ENCODE data around the gene RTF1. TPM values are rescaled to one million over a fixed set of nuclear protein-coding genes. Genes with fewer than 3 reads are reported as not detected.
A peak's percentile ranks its signal among the peaks of the same experiment; 100 is the strongest.

The RTF1 gene
- total RNA-seq, 2 experiments from 2014 or later = 38.1 to 39.2 TPM

DNA sequence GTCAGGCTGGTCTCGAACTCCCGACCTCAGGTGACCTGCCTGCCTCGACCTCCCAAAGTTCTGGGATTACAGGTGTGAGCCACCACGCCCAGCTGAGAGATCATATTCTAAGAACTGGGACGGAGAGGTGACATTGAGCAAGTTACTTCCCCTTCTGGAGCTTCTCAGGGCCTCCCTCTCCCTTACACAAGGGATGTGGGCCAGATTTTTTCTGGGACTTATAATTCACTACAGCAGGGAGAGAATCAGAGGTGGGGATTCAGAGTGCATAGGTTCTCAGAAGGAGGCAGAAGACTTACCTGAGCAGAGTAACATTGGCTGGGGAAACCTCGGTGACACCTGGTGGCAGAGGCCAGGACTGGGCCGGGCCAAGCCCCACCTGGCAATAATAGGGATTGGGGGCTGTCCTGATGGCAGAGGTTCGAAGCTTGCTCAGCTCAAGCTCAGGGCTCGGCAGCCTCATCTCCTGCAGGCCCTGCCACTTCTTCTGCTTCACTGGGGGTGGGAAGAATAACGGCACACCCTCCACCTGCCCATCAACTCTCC, 90.0 kb downstream of the RTF1 start:
- peaks cover 4% of the 10 kb centered on the region for H3K4me1 Mint-ChIP-seq
- POLR2A ChIA-PET = no interaction called here
- H3K9me3 Mint-ChIP-seq = no peaks in the 10 kb centered on the region
- DNase-seq = no peak
- H3K27ac Mint-ChIP-seq = no peak overlapping the region
- H3K4me3 Mint-ChIP-seq = no peak overlapping the region
- no peaks in the 10 kb centered on the region for H3K36me3 Mint-ChIP-seq
- no peak for ATAC-seq (ENCODE audit: low read depth)
- peaks cover 60% of the 10 kb centered on the region for H3K27me3 Mint-ChIP-seq

DNA sequence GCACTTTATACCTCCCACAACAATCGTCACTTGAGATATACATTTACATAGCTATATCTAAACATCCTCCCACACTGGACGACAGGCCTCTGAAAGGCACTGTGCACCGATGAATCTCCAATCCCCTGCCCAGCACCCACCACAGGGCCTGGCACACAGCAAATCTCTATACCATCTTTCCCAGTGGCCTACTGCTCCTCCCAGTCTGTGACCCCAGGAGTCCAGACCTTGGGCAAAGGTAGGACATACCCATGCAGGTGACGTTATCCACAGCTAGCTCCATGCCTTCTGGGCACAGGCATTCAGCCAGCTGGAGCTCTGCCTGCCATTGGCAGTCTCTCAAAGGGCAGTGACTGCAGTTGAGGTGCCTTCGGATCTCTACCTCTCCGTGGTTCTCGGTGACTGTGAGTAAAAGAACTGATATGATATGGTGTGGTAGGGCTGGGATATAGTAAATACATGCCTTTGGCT, 91.0 kb downstream of the RTF1 start:
- Mint-ChIP-seq H3K36me3 (no peaks in the 10 kb centered on the region), H3K4me3 (no peak overlapping the region), H3K27ac (no peak overlapping the region), H3K4me1 (peaks cover 9% of the 10 kb centered on the region), H3K9me3 (no peaks in the 10 kb centered on the region), H3K27me3 (peaks cover 61% of the 10 kb centered on the region)
- POLR2A ChIA-PET = no interaction called here
- ATAC-seq (ENCODE audit: low read depth) (no peak), DNase-seq (no peak)

DNA sequence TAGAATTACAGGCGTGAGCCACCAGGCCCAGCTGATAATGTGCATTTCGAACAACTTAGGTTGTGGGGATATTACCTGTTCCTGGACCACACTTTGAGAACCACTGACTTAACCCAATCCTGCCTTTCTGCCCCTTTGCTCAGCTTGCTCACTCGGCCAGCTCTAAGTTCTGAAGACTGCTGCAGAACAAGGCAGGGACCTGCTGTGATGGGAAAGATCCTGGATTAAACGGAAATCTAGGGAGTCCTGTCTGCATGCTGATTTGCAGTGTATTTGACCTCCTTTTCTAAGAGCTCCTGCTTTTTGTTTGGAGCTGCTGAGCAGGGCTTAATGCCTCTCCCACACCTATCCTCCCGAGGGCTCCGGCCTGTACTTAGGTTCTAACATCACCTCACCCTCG, 93.8 kb downstream of the RTF1 start:
- peaks cover 2% of the 10 kb centered on the region for H3K36me3 Mint-ChIP-seq
- no peak overlapping the region for H3K27ac Mint-ChIP-seq
- POLR2A ChIA-PET = interaction anchor here (0.6 to 1.3 kb wide), 2 partner anchors 10 to 33 kb away, joined by 3 to 5 read pairs; partner anchors contain the start of gene RPAP1
- H3K9me3 Mint-ChIP-seq = no peaks in the 10 kb centered on the region
- no peak overlapping the region for H3K4me3 Mint-ChIP-seq
- DNase-seq = no peak
- ATAC-seq (ENCODE audit: low read depth) = no peak
- peaks cover 50% of the 10 kb centered on the region for H3K27me3 Mint-ChIP-seq
- peaks cover 20% of the 10 kb centered on the region for H3K4me1 Mint-ChIP-seq

DNA sequence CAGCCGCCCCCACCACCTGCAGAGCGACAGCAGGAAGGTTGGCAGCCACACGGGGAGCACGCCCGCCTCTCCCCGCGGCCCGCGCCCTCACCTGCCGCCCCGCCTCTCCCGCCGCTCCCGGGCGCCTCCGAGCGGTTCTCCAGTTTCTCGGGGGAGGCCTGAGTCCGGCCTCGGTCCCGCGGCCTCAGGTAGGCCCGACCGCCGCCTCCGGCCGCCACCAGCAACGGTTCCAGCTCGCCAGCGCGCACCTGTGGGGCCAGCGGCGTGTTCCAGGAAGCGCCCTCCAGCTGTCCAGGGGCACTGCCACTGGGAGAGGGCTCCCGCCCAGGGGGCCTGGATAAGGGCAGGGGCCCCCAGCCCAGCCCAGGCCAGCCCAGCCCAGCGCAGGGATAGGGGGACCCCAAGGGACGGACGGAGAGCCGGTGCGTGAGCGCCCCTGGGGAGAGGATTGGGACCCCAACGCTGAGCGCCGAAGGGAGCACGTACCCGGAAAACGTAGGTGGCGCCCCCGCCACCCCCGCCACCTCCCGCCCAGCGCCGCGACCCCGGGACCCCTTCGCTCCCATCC, 94.5 kb downstream of the RTF1 start:
- Mint-ChIP-seq H3K4me1 (peaks cover 20% of the 10 kb centered on the region), H3K27ac (no peak overlapping the region), H3K27me3 (peaks cover 50% of the 10 kb centered on the region), H3K9me3 (no peaks in the 10 kb centered on the region), H3K36me3 (peaks cover 4% of the 10 kb centered on the region), H3K4me3 (no peak overlapping the region)
- ATAC-seq (ENCODE audit: low read depth) (no peak), DNase-seq (no peak)
- POLR2A ChIA-PET = interaction anchor here (0.6 to 1.3 kb wide), 2 partner anchors 16 to 33 kb away, joined by 3 read pairs; partner anchors contain the start of gene RPAP1

DNA sequence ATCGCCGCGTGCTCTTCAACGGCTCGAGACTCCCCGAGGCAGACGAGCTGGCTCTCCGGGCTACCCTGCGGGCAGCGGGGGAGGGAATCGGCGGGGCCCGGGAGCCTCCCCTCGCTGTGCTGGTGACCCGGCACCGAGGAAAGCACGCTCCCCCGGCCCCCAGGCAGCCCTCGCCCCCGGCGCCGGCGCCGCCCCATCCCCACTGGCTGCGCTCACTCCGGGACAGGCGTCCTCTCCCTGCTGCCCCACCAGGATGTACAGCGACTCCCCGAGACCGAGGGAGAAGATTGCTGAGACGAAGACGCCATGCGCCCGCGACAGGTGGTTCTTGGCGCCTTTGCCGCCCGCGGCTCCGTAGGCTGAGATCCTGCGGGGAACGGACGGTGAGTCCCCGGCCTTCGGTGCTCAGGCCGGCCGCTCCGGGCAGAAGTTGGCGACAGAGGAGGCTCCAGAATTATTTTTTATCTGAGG, 95.0 kb downstream of the RTF1 start:
- Mint-ChIP-seq H3K36me3 (peaks cover 6% of the 10 kb centered on the region), H3K9me3 (no peaks in the 10 kb centered on the region), H3K4me3 (peak overlapping the region; percentile 65), H3K27ac (no peak overlapping the region), H3K27me3 (peaks cover 47% of the 10 kb centered on the region), H3K4me1 (peaks cover 20% of the 10 kb centered on the region)
- DNase-seq = peak; percentile 51
- ATAC-seq (ENCODE audit: low read depth) = no peak
- POLR2A ChIA-PET = interaction anchor here (0.6 kb wide), 1 partner anchor 17 kb away, joined by 3 read pairs; no protein-coding TSS in a partner anchor

DNA sequence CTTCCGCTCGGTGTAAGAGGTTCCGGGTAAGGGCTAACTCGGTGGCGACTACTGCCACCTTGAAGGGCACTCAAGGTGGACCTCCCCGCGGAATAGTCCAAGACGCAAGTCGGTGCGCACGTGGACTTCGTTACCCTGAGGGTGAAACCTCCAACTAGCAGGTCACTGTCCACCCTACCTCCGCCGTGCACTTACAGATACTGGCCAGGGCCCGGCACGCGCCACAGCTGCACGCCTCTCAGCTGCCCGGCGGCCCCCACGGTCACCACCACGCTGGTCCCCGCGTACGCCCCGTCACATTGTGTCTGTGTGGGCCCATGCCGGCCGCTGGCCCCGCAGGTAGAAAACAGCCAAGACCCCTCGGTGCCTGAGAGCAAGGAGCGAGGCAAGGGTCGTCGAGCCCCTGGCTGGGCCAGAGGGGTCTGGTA, 95.6 kb downstream of the RTF1 start:
- peaks cover 44% of the 10 kb centered on the region for H3K27me3 Mint-ChIP-seq

DNA sequence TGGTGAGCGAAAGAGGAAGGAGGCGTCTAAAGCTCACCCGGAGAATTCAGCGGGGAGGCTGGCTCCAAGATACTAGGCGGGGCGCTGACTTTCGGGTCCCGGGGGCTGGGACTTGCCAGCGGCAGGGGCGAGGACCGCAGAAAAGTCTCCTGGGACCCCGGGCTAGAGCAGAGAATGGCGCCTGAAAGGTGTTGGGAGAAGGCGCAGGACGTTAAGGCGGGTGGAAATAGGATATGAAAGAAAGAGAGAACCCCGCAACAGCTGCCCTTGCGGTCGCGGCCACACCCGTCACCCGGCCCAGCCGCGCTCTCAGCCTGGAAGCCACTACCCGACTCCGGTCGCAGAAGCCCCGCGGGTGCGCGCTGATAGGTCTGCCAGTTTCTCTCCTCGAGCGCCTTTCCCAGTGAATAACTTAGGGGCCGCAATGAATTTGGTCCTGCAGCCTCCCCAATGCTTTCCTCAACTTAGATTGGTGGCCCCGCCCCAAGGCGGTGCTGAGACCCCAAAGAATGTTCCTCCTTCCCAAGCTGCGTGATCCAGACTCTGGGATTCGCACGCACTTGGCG, 96.1 kb downstream of the RTF1 start:
- Mint-ChIP-seq H3K27ac (no peak overlapping the region), H3K9me3 (no peaks in the 10 kb centered on the region), H3K4me3 (peak overlapping the region; percentile 65), H3K36me3 (peaks cover 9% of the 10 kb centered on the region), H3K4me1 (peaks cover 20% of the 10 kb centered on the region), H3K27me3 (peaks cover 40% of the 10 kb centered on the region)
- peak; percentile 32 for ATAC-seq (ENCODE audit: low read depth)
- DNase-seq = peak; percentile 57
- POLR2A ChIA-PET = interaction anchor here (1.1 to 1.2 kb wide), 2 partner anchors 11 to 31 kb away, joined by 3 to 5 read pairs; partner anchors contain the start of gene RPAP1

More for the DNA sequence above, 95.6 kb downstream of the RTF1 start:
- POLR2A ChIA-PET = interaction anchor here (1.1 kb wide), 1 partner anchor 32 kb away, joined by 5 read pairs; the partner anchor contains the start of gene RPAP1
- Mint-ChIP-seq H3K27ac (no peak overlapping the region), H3K4me1 (peaks cover 20% of the 10 kb centered on the region), H3K36me3 (peaks cover 9% of the 10 kb centered on the region), H3K4me3 (peak overlapping the region; percentile 65), H3K9me3 (no peaks in the 10 kb centered on the region)
- DNase-seq (no peak), ATAC-seq (ENCODE audit: low read depth) (no peak)

DNA sequence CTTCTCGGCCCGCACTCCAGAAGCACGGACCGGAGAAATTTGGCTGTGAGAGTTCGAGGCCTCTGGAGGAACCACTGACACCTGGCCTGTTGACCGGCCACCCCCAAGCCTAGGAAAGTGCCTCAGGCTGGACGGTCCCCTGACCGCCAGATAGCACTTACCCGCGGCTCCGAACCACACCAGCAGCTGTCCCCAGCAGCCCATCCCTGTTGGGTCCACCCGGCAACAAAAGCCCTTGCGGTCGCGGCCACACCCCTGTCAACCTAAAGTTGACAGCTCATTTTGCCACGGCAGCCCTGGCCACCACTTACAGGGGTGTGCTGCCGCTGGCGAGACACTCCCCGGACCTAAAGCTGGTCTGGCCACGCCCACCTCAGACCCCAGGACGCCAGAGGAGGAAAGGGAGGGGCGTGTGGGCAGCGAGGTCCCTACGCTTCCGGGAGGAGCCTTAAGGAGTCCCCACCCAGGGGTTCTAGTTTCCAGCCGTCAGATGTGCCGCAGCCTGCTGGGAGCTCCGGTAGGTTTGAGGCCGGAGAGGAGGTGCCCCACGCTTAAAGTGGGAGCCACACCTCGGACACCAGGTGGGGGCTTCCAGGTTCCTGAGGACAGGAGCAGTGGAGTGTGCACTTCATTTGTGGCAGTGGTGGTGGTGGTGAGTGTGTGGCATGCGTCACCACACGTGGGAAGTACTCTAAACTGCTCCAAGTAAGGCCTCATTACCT, 96.8 kb downstream of the RTF1 start, which contains the start of gene LTK:
Gene LTK (minus strand): TSS at position 322 of the 722 bp plus-strand sequence. CDS start 118 bp downstream, at position 204.
- POLR2A ChIA-PET = interaction anchor here (1.0 to 1.2 kb wide), 3 partner anchors 10 to 31 kb away, joined by 3 to 5 read pairs (median 4); partner anchors contain the start of gene RPAP1
- peaks cover 9% of the 10 kb centered on the region for H3K36me3 Mint-ChIP-seq
- H3K4me1 Mint-ChIP-seq = peaks cover 20% of the 10 kb centered on the region
- peak; percentile 47 for DNase-seq
- no peaks in the 10 kb centered on the region for H3K9me3 Mint-ChIP-seq
- peaks cover 38% of the 10 kb centered on the region for H3K27me3 Mint-ChIP-seq
- H3K27ac Mint-ChIP-seq = no peak within 1 kb of the TSS
- peak; percentile 21 for ATAC-seq (ENCODE audit: low read depth)
- H3K4me3 Mint-ChIP-seq = peak within 1 kb of the TSS; percentile 65

DNA sequence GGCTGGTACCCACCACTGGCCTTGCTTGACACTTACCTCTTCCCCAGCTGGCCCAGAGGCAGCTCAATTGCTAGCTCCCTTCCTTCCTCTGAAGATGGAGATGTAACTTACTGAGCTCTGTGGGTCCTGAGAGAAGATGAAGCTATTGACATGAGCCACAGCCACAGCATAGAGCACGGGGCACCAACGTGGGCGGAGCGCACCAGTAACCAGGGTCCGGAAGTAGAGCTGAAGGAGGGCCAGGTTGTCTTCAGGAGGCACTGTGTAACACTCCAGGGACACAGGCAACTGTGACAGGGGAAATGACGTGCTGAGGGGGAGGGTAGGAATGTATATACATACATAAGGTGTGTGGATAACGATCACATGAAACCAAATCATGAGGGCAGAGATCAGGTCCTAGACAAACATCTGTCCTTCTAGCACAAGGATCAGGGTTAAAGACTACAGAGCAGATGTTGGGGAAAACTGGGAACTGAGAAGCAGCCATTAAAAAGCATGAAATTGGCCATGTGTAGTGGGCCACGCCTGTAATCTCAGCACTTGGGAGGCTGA, 101.1 kb downstream of the RTF1 start:
- H3K9me3 Mint-ChIP-seq = no peaks in the 10 kb centered on the region
- H3K4me1 Mint-ChIP-seq = peaks cover 12% of the 10 kb centered on the region
- H3K4me3 Mint-ChIP-seq = no peak overlapping the region
- DNase-seq = no peak
- H3K27ac Mint-ChIP-seq = no peak overlapping the region
- peaks cover 11% of the 10 kb centered on the region for H3K36me3 Mint-ChIP-seq
- H3K27me3 Mint-ChIP-seq = peaks cover 10% of the 10 kb centered on the region
- POLR2A ChIA-PET = interaction anchor here (0.6 kb wide), 1 partner anchor 83 kb away, joined by 4 read pairs; no protein-coding TSS in a partner anchor
- no peak for ATAC-seq (ENCODE audit: low read depth)

DNA sequence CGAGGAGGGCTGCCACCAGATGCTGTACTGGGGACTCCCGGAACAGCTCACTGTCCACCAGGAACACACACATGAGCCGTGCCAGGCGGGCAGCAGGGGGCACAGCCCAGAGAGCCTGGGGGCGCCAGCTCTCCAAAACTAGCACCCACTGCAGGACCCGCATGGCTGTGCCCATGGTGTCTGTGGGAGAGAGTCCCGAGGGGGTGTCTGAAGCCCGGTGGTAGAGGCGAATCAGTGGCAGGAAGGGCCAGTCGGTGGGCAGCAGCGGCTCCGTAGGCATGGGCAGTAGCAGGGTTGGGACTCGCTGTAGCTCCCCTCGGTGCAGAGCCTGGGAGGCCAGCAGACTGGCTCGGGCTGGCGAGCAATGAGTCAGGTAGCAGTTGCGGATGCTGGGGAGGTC, 103.7 kb downstream of the RTF1 start:
- POLR2A ChIA-PET = no interaction called here
- no peaks in the 10 kb centered on the region for H3K27me3 Mint-ChIP-seq
- H3K9me3 Mint-ChIP-seq = no peaks in the 10 kb centered on the region
- no peaks in the 10 kb centered on the region for H3K4me1 Mint-ChIP-seq
- H3K36me3 Mint-ChIP-seq = peaks cover 12% of the 10 kb centered on the region
- no peak overlapping the region for H3K4me3 Mint-ChIP-seq
- no peak for DNase-seq
- no peak overlapping the region for H3K27ac Mint-ChIP-seq
- no peak for ATAC-seq (ENCODE audit: low read depth)

DNA sequence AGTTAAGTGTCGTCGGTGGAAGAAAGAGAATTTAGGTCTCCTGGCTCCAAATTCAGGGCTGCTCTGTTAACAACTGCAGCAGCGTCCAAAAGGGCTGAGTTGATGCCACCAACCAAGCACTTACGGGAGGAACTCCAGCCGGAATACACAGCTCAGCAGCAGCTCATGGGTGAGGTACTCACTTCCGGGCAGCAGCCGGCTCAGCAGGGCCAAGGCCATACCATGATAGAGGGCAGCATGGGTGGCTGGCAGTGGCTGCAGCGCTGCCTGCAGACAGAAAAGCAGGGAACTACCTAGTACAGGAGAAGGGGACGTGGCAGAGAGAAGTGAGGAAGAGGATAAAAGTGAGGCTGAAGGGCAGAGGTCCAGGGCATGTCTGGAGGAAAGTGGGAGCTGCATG, 104.7 kb downstream of the RTF1 start:
- no peaks in the 10 kb centered on the region for H3K9me3 Mint-ChIP-seq
- H3K36me3 Mint-ChIP-seq = peaks cover 15% of the 10 kb centered on the region

DNA sequence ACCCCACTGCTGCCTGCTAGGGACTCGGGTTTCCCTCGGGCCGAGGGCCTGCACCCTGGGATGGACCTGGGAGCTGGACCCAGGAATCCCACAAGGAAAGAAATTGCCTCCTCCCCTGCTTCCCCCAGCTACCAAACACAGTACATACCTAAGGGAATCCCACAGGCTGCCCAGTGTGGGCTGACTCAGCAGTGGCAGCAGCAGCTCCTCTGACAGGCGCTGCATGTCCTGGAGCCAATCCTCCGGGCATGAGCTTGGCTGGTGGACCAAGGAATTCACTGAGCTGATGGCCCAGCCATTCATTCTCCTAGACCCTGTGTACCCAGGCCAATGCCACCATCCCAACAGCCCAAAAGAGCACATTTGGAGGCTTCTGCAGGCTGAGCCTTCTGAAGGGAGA, 106.2 kb downstream of the RTF1 start:
- peaks cover 11% of the 10 kb centered on the region for H3K36me3 Mint-ChIP-seq
- POLR2A ChIA-PET = interaction anchor here (0.8 kb wide), 1 partner anchor 9 kb away, joined by 4 read pairs; no protein-coding TSS in a partner anchor
- no peaks in the 10 kb centered on the region for H3K9me3 Mint-ChIP-seq
- ATAC-seq (ENCODE audit: low read depth) (no peak), DNase-seq (no peak)
- no peaks in the 10 kb centered on the region for H3K4me1 Mint-ChIP-seq
- no peaks in the 10 kb centered on the region for H3K27me3 Mint-ChIP-seq
- no peak overlapping the region for H3K27ac Mint-ChIP-seq
- no peak overlapping the region for H3K4me3 Mint-ChIP-seq

More for the DNA sequence above, 104.7 kb downstream of the RTF1 start:
- ATAC-seq (ENCODE audit: low read depth) (no peak), DNase-seq (no peak)
- POLR2A ChIA-PET = no interaction called here
- Mint-ChIP-seq H3K27me3 (no peaks in the 10 kb centered on the region), H3K4me1 (no peaks in the 10 kb centered on the region), H3K27ac (no peak overlapping the region), H3K4me3 (no peak overlapping the region)

Data from activated naive CD8-positive, alpha-beta T cell treated with anti-CD3 and anti-CD28 coated beads, Interleukin-2, amount 10 ng/mL, durations not matched to agents 7 days and 5 days (primary cell).